ENCODE data around the gene CBL. TPM values are rescaled to one million over a fixed set of nuclear protein-coding genes. Genes with fewer than 3 reads are reported as not detected.

Gene CBL
- polyA plus RNA-seq, 12 donors = 11.1 to 16.4 (median 13.5) TPM; not detected in 1

DNA sequence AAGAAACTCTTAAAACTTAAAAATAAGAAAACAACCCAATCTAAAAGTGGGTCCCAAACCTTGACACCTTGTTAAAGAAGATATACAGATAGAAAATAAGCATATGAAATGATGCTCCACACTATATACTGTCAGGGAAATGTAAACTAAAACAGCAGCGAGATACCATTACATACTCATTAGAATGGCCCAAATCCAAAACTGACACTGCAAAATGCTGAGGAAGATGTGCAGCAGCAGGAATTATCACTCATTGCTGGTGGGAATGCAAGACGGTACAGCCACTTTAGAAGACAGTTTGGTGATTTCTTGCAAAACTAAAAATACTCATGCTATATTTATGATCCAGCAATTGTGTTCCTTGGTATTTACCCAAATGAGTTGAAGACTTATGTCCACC is 123.2 kb downstream of the CBL start:
- no peak for DNase-seq

GRCh38 chr11:119330237-119330636 is 124.1 kb downstream of the CBL start:
- DNase-seq = no peak

DNA sequence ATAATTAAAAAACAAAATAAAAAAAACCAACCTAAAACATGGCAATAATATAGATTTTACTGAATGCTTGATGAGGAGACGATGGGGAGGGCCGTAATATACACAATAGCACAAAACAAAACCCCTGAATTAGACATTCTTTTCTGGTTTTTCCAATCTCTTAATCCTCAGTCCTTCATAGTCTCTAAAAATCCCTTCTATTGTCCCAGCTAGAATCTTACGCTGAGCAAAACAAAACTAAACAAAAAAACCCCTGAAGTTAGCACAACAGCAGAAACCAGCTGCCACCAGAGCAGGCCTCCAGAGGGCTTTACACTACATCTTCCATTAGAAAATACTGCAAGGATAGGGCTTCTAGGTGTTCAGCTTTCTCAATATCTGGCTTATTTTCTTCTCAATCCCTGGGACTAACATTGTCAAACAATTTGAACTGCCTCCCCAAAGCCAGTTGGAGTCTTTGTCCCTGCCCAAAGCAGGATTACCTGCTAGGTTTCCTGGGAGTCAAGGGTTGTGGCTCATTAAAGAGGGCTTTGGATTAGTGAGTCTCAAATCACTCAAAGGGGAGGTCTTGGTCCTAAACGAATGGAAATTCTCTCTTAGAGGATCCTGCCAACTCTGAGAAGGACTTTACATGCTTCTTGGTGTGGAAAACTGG is 126.1 kb downstream of the CBL start:
- DNase-seq = no peak

DNA sequence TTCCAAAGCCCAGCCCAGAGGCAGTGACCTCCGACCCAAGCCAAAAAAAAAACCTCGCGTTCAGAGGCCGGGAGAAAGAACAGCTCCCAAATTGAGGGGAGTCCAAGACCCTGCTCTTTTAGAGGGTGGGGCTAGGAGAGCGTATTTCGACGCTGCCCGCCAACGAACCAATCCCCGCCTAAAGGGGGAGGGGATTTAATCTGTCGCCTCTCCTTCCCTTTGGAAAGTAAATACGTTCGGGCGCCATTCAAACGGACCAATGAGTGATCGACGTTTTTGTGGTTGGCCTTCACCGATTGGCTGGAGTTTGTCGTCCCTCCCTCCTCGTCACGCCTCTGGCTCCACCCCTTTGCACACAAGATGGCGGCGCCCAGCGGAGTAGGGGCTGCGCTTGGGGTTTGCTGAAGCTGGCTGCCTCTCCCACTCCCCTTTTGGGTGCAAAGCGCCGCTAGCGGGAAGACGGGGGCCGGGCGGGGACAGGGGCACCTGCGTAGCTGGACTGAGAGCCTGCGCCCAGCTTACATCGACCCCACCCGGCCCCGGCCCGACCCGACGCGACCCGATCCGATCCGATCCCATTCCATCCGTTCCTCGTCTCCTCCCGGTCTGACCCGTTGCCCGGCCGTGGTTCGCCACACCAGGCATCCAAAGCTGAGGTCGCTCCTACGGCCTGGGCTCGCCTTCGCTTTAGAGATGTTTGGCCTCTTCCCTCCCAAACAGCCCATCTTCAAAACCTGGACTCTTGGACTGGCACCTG is 128.2 kb downstream of the CBL start, which contains the start of gene RNF26:
RNF26 (plus strand) TSS at position 354 of the 757 bp plus-strand sequence. CDS start 596 bp downstream, outside the sequence.
- DNase-seq = peak; percentile 98

DNA sequence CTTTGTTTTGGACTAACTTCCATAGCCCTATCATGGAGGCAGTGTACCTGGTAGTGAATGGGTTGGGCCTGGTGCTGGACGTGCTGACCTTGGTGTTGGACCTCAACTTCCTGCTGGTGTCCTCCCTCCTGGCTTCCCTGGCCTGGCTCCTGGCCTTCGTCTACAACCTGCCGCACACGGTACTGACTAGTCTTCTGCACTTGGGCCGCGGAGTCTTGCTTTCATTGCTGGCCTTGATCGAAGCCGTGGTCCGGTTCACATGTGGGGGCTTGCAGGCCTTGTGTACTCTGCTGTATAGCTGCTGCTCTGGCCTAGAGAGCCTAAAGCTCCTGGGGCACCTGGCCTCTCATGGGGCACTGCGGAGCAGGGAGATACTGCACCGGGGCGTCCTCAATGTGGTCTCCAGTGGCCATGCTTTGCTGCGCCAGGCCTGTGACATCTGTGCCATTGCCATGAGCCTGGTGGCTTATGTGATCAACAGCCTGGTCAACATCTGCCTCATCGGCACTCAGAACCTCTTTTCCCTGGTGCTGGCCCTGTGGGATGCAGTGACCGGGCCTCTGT is 129.0 kb downstream of the CBL start:
- DNase-seq = no peak

DNA sequence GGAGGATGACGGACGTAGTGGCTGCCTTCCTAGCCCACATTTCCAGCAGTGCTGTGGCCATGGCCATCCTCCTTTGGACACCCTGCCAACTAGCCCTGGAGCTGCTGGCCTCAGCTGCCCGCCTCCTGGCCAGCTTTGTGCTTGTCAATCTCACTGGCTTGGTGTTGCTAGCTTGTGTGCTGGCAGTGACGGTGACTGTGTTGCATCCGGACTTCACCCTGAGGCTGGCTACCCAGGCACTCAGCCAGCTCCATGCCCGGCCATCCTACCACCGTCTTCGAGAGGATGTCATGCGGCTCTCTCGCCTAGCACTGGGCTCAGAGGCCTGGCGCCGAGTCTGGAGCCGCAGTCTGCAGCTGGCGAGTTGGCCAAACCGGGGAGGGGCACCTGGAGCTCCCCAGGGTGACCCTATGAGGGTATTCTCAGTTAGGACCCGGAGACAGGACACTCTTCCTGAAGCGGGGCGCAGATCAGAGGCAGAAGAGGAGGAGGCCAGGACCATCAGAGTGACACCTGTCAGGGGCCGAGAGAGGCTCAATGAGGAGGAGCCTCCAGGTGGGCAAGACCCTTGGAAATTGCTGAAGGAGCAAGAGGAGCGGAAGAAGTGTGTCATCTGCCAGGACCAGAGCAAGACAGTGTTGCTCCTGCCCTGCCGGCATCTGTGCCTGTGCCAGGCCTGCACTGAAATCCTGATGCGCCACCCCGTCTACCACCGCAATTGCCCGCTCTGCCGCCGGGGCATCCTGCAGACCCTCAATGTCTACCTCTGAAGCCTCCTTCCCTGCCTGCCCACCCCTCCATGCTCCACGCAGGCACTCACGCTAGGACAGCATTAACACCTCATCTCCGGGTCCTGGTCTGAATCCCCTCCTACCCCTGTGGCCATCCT is 129.8 kb downstream of the CBL start:
- DNase-seq = no peak

DNA sequence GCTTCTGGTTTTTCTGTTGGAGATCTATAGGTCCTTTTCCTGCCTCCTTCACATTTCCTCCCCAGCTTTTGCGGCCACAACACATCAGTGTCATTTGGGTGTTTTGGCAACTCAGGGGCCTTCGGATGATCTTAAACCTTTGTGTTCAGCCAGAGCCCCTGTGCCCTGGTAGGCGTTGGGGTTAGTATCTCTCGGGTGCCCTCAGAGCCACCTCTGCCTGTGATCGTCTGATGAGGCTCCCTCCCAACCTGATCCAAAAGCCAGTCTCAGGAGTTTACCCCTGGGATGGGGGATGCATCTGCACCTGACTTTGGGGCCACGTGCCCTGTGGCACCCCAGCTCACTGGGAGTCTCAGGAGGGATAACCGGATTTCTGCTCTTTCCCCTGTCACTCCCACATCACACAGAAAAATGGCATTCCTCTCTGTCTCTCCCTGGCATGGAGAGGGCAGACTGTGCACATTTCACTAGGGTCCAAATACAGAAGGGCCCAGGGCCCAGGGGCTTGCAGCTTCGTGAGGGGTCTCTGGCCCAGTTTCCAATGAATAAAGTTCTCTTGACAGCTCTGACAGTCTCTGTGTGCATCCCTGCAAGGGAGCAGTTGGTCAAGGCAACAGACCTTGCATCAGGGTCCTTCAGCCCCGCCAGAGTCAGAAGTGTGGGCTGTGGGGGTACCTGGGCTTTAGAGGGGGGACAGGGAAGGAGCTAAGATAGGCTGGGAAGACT is 130.8 kb downstream of the CBL start:
- DNase-seq = no peak

GRCh38 chr11:119337581-119338317 is 131.6 kb downstream of the CBL start:
- no peak for DNase-seq

- DNase-seq = peak; percentile 82
These were observed 132.3 kb downstream of the CBL start for GRCh38 chr11:119338318-119338890.

GRCh38 chr11:119338965-119339588 is 132.9 kb downstream of the CBL start:
- DNase-seq = no peak

DNA sequence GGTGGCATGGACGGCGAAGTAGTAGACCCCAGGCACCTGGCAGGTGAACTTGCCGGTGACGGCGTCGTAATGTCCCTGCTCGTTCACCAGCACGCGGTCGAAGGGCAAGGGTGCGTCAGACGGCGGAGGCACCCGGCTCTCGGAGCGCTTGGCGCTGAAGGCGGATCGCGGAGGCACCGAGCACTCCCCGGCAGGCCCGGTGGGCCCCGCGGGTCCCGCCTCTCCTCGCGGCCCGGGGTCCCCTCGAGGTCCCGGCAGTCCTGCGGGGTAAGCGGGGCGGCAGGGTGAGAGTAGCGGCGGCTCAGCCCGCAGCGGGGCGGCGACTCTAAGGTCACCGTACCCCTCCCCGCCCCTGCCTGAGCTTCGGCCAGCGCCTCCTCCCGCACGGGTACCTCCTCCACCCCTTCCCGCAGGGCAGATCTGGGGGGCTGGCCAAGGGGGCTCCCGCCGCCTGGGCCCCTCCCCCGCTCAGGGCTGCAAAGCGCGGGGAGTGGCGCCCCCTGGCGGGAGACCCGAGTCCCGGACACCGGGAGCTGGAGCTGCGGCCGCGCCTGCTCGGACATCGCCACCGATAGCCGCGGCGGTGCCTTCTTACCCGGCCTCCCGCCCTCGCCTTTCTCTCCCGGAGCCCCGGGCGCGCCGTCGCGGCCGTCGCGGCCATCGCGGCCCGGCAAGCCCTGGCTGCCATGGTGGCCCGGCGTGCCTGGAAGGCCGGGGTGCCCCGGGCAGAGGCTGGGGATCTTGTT is 133.6 kb downstream of the CBL start:
- DNase-seq = peak; percentile 80

GRCh38 chr11:119340335-119341221 is 134.4 kb downstream of the CBL start, which contains the start of gene C1QTNF5:
Gene C1QTNF5 (minus strand): TSS chr11:119340883. CDS start chr11:119340397, 486 bp downstream.
- DNase-seq = peak; percentile 90

DNA sequence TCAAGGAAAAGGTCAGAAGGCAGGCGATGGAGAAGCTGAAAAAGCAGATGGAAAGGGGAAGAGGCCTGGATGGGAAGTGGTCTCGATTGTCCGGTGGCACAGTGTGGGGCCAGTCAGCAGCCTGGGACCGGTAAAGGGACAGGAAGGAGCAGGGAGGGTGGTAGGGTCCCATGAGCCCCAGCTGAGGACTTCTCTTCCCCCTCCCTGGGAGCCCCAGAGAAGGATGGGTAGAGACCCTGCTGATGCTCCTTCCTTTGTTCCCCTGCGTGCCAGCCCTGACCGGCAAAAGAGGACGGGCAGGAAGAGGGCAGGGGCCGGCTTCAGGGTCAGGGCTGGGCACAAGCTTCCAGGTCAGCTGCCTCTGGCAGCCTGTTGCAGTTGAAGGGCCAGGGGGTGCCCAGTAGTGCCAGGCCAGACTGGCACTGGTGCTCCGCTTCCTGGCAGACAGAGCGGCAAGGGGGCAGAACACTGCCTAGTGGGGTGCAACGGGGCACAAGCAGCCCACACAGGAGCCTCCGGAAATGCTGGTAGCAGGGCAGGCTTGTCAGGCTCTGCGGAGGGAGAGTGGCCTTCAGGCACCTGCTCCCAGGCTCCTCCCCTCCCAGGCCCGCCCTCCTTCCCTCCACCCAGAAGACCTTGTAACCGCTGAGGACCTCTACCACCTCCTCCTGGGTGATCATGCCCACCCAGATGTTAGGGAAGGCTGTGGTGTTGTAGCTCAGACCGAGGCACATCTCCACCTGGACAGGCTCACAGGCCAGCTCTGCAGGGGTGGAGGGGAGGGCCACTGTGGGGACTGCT is 135.3 kb downstream of the CBL start:
- no peak for DNase-seq

GRCh38 chr11:119342023-119342300 is 135.8 kb downstream of the CBL start:
- DNase-seq = no peak

GRCh38 chr11:119342362-119343130 is 136.4 kb downstream of the CBL start:
- DNase-seq = no peak

- DNase-seq = no peak
These were observed 137.6 kb downstream of the CBL start for GRCh38 chr11:119343726-119344125.

All from muscle of arm (tissue), 12 donors.